GM19397 (cell line): ENCODE data around the gene BAHD1.
"Not testable (repeated sequence)": the region's sequence is repeated elsewhere in the genome, so short reads cannot be mapped to it uniquely, and the experiment has no call there.

Experiments
- ATAC-seq: cut with Tn5 transposase; IDR thresholded peaks from one replicate; pipeline ENCODE4 v1.9.1; 2021; ENCODE audit warnings: mild to moderate bottlenecking, moderate library complexity; ENCODE audit not compliant: unreplicated experiment

BAHD1 gene

DNA sequence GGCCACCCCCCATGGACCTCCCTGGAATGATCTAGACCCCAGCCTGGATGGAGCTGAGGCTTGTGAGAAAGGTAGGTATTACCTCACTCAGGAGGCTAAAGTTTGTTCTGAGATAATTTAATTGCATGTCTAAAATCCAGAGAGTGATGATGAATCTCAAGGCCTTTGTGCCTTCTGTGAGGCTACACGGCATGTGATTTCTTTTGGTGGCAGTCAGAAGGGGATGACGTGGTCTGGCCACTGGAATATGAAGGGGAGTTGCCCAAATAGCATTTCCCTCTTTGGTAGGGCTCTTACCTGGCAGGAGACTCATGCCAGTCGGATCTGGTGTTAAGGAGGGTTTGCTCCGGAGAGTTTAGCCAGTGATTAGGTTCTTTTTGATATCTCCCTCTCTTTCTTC is 2.5 kb downstream of the BAHD1 start:
- no peak for ATAC-seq

DNA sequence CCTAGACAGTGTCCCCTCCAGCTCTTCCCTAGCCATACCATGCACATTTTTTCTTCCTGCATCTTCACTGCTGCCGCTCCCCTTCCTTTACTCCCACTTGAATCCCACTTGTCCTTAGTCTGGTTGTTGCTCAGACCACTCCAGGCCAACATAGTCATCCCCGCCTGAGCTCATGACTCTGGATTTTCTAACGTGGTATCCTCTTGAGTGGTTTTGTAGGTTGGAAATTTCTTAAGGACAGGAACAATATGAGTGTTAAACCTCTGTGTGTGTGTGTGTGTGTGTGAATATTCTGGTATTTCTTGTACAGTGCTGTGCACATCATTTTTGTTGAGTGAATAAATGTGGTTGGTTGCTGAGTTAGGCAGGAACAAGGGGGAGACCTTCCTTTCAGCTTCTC is 3.1 kb downstream of the BAHD1 start:
- ATAC-seq = no peak

DNA sequence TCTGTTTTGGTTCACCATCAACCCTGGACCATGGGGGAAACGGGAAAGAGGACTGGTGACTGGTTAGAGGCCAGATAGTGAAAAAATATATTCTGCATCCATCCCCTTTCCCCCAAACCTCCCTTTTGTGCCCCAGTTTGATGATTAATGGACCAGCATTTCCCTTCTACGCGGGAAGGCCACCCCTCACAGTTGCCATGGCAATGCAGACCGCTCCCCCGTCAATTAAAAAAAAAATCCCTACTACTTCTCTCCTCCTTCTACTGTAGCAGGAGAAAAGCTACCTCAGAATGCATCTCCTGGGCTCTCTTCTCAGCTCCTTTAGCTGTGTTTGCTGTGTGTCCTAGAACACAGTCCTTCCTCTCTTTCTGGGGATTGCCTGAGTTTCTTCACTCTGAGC is 4.0 kb downstream of the BAHD1 start:
- no peak for ATAC-seq

DNA sequence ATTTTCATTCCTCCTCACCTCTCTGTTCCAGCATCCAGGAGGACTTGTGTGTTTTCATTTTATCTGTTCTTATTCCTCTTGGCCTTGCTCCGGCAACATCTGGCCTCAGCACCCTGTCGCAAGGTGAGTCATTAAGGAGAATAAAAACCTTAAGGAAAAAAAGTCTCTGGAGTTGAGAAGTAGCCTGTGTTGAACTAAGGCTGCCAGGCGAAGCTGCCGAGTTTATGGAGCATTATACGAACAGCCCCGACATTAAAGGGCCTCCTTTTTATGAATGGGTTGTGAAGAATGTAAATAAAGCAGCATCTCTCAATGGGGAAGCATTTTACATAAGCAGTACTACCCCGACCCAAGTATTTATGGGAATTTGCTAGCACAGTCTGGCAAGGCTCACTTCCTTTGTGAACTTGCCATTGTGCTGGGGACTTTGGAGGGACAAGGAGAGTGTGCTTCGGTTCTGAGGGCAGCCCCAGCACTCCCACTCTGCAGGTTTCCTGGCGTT is 4.7 kb downstream of the BAHD1 start:
- ATAC-seq = no peak

DNA sequence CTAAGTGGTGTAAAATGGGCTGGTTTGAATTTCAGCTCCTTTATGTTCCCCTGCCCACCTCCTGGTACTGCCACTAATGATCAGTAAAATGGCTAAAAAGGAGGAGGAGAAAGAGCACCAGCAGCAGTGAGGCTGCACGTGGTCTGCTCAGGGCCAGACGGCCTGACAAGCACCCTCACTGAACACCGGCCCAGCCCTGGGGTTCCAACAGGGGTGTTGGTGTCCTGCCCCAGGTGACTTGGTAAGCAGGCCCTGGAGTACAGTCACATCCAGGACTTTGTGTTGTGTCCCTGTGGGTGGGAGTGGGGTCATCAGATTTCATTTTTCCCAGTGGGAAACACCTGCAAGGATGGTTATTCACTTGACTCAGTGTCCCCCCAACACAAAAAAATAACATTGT is 5.4 kb downstream of the BAHD1 start:
- no peak for ATAC-seq

DNA sequence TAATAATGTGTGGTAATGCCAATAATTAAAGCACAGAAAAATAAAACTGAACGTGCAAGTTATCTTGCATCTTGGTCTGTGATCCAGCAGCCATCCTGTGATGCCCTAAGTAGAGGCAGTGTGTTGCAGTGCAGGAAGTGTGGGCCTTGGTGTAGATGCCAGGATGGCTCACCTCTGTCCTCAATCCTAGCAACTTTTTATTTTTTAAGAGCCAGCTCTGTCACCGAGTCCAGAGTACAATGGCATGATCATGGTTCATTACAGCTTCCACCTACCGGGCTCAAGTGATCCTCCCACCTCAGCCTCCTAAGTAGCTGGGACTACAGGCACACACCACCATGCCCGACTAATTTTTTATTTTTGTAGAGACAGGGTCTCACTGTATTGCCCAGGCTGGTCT is 7.6 kb downstream of the BAHD1 start:
- no peak for ATAC-seq

DNA sequence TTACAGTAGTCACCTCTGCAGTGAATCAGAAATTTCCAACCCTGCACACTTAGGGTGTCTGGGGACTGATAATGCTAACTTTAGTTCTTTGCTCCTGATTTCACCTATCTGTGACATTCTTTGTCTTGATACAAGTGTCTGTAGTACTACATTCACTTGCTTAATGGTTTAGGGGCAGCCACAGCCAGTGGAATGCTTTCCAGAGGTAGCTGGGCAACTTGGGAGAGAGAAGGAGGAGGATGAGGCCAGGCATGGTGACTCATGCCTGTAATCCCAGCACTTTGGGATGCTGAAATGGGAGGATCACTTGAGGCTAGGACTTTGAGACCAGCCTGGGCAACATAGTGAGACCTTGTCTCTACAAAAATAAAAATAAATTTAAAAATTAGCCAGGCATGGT is 8.5 kb downstream of the BAHD1 start:
- ATAC-seq = no peak

DNA sequence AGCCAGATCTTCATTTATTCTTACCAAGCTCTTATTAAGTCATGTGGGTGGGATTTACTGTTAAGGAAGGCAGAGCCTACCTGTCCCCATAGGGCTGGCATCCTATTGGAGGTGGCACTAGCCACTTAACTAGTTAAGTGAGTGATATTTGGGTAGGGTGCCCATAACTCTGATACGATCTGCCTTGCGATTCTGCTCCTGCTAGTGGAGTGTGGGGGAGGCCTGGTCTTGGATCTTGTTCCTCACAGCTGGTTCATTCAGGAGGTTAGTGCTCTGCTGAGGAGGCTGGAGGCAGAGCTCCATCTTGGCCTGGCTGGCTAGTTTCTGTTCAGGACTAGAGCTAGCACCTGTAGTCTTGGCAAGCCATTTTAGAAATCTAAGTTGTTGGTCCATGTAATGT is 9.3 kb downstream of the BAHD1 start:
- ATAC-seq = no peak

DNA sequence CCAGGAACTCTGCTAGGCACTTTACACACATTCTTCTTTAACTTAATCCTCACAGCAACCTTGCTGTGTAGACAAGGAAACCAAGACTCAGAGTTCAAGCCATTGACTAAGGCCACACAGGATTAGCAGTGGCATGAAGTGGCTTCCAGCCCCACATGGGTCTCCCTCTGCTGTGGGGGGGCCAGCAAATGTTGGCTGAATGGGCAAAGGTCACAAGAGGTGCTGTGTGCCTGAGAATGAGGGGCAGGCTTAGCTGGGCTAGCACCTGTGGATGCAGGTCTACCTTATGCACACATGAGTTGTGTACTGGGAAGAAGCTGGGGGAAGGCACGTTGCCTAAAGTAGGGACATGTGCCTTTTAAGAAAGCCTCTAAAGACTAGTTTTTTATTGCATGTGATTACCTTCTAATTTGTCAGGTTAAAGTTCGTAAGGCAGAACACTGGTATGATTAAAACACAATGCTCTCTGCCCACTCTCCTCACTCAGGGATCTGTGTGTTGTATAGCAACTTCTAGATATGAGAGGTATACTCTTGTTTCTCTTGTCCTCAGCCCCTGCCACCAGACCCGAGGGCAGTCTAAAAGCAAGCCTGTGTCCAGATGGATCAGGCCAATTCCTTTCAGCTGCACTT is 10.9 kb downstream of the BAHD1 start:
- ATAC-seq = no peak

DNA sequence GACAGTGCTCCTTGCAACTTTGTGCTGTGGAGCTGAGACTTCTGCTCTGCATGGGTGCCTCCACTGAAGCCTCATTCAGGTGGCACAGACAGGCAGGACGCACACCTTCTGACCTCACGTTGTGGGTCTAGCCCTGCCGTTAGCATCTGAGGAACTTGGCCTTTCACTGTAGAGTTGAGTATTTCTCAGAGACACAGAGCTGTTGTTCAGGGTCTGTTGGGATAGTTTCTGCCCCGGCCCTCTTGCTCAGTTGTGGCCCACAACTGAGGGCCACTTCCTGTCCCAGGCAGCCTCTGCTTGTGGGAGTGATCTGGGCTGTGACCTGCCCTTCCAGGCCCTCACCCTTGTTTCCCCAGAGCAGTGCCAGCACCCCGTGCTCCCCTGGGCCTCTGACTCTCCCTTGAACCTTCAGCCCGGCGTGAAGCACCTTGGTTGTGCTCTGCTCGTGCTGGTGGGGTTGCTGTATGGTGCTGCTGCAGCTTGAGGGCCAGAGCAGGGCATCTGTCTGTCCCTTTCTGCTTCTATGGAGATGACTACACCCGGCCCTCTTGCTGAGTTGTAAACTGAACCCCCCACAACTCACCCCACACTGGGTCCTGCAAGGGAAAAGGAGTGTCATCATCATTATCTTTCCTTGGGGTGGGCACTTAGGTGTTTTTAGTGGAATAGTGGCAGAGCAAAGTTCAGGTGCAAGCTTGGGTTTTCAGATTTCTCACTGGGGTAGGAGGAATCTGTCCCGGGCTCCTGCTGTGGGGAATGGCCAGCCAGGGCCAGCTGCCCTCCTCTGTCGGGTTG is 11.7 kb downstream of the BAHD1 start:
- ATAC-seq = no peak

DNA sequence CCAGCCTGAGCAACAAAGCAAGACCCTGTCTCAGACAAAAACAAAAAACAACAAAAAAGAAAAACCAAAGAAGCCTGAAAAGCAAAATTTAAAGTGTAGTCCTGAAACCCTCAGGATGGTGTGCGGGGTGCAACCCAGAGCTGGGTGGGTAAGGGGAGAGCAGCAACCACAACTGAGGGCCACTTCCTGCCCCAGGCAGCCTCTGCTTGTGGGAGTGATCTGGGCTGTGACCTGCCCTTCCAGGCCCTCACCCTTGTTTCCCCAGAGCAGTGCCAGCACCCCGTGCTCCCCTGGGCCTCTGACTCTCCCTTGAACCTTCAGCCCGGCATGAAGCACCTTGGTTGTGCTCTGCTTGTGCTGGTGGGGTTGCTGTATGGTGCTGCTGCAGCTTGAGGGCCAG is 13.2 kb downstream of the BAHD1 start:
- not testable (repeated sequence) for ATAC-seq

DNA sequence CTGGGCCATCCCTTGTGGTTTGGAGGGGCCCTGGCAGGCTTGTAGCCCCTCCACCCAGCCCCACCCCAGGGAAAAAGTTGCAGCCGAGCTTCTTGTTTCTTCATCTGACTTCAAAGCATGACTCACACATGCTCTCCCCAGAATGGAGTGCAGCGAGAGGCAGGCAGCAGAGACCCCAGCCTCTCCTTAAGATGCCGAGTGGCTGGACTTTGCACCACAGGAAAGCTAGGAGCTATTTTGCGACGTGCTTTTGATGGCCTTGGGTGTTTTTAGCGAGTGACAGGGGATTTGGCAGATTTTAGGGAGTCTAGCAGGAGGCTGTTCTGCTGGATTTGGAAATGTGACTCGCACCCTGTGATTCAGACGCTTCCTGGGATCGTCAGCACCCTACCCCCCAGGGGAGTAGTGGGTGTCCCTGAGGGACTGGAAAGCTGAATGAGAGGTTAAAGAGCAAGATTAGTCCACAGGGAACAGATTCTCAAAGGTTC is 14.2 kb downstream of the BAHD1 start:
- ATAC-seq = no peak

DNA sequence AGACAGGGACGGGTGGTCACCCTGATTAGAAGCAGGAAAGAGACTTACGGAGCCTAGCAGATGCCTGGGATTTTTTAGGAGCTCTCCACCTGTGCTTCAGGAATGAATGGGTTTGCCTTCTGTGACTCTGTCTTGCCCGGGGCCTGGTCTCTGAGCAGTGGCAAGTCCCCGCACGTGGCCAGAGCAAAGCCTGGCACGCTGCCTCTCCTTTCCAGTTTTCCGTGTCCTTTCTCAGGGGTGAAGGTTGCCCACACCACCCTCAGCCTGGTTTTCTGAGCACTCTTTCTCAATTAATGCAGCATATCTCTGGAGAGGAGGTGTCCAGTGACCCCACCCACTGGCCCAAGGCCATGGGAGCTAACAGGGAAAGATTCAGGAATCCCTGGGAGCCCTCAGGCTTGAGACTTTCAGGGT is 15.6 kb downstream of the BAHD1 start:
- ATAC-seq = no peak

DNA sequence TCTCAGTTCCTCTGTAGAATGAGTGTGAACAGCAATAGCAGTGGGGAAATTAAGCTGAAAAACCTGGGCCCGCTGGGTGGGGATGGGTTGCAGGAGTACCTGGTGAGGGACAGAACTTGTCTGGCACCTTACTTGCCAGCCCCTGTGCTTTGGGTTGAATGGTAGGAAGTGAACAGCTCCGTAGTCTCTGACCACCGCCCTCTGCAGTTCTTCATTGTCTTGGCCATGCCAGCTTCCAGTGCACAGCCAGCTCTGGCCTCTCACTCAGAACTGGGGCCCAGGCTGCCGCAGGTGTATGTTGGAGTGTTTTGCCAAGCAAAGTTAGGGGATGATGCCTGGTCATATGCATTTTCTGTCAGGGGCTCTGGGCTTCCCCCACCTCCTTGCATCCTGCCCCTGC is 16.0 kb downstream of the BAHD1 start:
- ATAC-seq = no peak

DNA sequence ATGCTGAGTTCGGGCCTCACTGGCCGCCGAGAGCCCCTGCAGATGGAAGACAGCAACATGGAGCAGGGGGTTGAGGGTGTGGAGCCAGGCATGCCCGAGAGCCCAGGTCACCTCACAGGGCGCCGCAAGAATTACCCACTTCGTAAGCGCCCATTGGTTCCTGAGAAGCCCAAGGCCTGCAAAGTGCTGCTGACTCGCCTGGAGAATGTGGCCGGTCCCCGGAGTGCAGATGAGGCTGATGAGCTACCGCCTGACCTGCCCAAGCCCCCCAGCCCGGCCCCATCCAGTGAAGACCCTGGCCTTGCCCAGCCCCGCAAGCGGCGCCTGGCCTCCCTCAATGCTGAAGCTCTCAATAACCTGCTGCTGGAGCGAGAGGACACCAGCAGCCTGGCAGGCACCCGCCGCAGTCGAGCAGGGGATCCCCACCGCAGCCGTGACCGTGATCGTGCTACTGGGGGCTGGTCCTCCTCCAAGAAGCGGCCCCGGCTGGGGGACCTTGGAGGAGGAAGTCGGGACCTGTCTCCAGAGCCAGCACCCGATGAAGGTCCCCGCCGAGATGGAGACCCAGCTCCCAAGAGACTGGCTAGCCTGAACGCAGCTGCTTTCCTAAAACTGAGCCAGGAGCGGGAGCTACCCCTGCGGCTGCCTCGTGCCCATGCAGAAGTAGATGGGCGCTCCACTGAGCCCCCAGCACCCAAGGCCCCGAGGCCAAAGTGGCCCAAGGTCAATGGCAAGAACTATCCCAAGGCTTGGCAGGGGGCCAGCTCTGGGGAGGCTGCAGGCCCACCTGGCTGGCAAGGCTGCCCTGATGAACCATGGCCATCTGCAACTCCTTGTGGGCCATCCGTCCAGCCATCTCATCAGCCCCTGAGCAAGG is 18.0 kb downstream of the BAHD1 start:
- no peak for ATAC-seq

DNA sequence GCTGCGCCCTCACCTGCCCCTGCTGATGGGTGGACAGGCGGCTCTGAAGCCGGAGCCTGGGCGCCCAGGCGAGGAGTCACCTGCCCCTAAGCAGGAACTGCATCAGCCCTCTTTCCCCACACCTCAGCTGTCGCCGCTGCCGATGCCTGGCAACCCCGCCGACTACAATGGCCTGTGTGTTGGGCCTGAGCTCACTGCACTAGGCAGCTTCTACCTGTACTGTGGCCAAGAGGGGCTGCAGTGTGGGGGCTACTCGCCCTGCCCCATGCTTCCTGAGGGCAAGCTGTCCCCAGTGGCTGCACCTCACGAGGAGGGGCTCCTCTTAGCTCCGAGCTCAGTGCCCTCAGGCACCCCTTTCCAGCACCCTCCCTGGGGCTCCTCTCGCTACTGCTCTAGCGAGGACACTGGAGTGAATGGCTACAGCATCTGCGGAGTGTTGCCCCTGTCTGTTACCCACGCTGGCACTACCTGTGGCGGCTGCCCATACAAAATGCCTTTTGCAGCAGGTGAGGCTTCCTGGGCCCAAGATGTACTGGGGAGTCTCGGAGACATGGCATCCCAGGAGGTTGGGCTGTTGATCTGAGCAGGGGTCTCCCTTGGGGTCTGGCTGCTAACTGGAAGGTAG is 18.8 kb downstream of the BAHD1 start:
- ATAC-seq = no peak

DNA sequence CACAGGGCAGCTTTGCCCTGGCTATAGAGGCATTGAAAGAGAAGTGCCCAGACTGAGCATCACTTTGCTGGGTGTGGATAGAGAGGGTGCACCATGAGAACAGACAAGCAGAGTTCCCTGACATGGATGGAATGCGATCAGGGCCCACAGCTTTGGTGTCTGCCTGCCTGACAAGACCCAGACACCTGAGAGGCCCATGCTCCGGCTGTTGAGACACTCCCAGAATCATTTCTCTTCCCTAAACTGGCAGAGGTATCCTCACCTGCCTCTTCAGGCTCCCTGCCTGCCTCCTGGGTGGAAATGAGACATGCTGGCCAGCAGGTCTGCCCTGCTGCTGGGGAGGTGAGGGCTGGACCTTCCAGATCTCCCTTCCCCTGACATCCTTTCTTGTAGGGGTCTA is 19.7 kb downstream of the BAHD1 start:
- no peak for ATAC-seq

DNA sequence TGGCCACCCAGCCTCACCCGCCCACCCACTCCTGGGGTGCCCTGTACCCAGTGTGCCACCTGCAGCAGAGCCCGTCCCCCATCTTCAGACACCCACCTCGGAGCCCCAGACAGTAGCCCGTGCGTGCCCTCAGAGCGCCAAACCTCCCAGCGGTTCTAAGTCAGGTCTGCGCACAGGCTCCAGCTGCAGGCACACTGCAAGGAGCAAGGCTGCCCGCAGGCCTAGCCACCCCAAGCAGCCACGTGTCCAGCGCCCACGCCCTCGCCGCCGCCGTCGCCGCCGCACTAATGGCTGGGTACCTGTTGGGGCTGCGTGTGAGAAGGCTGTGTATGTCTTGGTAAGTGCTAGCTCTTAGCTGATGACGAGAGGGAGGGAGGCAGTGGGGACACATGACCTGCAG is 21.2 kb downstream of the BAHD1 start:
- no peak for ATAC-seq

DNA sequence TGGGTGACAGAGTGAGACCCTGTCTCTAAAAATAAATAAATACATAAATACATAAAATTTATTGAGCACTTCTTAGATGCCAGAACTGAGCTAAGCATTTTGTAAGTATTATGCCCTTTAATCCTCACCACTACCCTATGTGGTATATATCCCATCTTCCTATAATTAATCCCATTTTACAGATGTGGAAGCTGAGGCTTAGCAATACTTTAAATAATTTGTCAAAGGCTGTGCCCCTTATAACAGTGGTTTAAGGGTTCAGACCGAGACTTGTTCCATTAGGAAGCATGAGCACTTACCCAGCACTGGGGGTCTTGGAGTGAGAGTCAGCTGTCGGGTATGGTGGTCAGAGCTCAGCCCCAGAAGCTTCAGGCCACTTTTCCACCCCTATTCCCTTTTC is 22.5 kb downstream of the BAHD1 start:
- ATAC-seq = no peak

DNA sequence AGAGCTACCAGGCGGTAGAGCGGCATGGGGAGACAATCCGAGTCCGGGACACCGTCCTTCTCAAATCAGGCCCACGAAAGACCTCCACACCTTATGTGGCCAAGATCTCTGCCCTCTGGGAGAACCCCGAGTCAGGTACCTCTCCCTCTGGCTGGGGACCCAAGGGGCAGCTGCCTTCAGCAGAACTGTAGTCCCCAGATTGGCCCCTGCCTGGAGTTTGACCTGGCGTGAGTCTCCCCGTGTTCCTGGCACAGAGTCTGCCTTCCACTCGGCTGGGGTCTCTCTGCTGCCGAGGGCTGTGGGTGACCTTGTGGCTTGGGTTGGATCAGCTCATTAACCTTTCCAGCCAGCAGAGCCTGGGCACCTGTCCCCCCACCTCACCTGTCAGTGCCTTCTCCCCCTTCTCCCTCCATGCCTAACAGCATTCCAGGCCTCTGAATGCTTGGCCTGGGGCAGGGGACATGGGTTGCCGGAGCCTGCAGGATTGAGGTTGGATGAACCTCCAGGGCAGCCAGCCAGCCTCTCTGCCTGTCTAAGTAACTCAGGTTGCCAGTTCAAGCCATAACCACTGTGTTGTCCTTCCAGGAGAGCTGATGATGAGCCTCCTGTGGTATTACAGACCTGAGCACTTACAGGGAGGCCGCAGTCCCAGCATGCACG is 23.3 kb downstream of the BAHD1 start:
- ATAC-seq = no peak
